ENCODE data around the gene ZNF771. TPM values are rescaled to one million over a fixed set of nuclear protein-coding genes. Genes with fewer than 3 reads are reported as not detected.
"Not testable (repeated sequence)": the region's sequence is repeated elsewhere in the genome, so short reads cannot be mapped to it uniquely, and the experiment has no call there.

Gene ZNF771
- total RNA-seq, 6 donors from 2014 or later: 5.2 to 12.3 (median 7.2) TPM

DNA sequence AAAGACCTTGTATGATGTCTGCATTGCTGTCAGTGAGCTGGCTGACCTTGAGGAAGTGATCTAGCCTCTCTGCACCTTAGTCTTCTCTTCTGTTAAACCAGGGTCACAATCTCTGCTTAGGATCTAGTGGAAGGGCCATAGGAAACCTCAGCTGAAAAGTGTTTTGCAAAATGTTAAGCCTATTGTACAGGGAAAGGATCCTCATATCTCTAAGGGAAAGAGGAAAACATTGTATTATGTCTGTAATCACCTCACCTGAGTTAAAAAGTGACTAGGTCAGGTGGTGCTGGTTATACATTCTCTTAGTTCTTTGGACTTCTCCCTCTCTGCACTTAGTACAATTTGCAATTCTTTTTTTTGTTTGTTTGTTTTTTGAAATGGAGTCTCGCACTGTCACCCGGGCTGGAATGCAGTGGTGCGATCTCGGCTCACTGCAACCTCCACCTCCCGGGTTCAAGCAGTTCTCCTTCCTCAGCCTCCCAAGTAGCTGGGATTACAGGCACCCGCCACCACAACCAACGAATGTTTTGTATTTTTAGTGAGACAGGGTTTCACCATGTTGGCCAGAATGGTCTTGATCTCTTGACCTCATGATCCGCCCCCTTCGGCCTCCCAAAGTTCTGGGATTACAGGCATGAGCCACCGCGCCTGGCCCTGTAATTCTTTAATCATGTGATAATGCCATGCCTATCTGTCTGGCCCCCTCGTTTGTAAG, 40.3 kb downstream of the ZNF771 start:
- DNase-seq: no peak
- Histone ChIP-seq H3K36me3 (peaks cover 0 to 9% (median 0%) of the 10 kb centered on the region in 4 donors), H3K27me3 (no peaks in the 10 kb centered on the region), H3K4me1 (peaks cover 15 to 28% (median 23%) of the 10 kb centered on the region in 4 donors), H3K27ac (no peak overlapping the region), H3K4me3 (no peak overlapping the region), H3K9me3 (no peaks in the 10 kb centered on the region)
- 80 to 85% methylated on average over 12 of the region's 12 CpGs for WGBS, 2 donors
- ATAC-seq (ENCODE audit: low FRiP score in 2 of 2): no peak
- TF ChIP-seq POLR2AphosphoS5 (IDR thresholded peaks at IDR 0.05) (no peak), EP300 (IDR thresholded peaks at IDR 0.05) (no peak), CTCF (IDR thresholded peaks at IDR 0.05) (no peak)

DNA sequence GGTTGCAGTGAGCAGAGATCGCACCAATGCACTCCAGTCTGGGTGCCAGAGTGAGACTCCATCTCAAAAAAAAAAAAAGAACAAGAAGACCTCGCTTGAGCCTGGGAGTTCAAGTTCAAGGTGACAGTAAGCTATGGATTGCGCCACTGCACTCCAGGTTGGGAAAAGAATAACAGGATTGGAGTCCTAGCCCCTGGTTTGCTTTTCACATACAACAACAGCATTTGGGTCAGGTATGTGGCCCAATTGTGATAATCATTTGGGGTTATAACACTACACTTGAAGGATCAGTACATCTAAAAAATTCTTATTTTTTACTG, 41.7 kb downstream of the ZNF771 start:
- H3K9me3 ChIP-seq: no peaks in the 10 kb centered on the region
- H3K36me3 ChIP-seq: no peaks in the 10 kb centered on the region
- no peaks in the 10 kb centered on the region for H3K27me3 ChIP-seq
- H3K27ac ChIP-seq: no peak overlapping the region
- peaks cover 9 to 20% (median 16%) of the 10 kb centered on the region in 4 donors for H3K4me1 ChIP-seq
- DNase-seq (no peak), ATAC-seq (ENCODE audit: low FRiP score in 2 of 2) (no peak)
- H3K4me3 ChIP-seq: no peak overlapping the region
- TF ChIP-seq CTCF (IDR thresholded peaks at IDR 0.05): no peak
- TF ChIP-seq EP300 (IDR thresholded peaks at IDR 0.05): no peak
- TF ChIP-seq POLR2AphosphoS5 (IDR thresholded peaks at IDR 0.05): no peak
- TF ChIP-seq POLR2A (IDR thresholded peaks at IDR 0.05): no peak
- 86 to 95% methylated on average over 3 of the region's 3 CpGs for WGBS, 2 donors

DNA sequence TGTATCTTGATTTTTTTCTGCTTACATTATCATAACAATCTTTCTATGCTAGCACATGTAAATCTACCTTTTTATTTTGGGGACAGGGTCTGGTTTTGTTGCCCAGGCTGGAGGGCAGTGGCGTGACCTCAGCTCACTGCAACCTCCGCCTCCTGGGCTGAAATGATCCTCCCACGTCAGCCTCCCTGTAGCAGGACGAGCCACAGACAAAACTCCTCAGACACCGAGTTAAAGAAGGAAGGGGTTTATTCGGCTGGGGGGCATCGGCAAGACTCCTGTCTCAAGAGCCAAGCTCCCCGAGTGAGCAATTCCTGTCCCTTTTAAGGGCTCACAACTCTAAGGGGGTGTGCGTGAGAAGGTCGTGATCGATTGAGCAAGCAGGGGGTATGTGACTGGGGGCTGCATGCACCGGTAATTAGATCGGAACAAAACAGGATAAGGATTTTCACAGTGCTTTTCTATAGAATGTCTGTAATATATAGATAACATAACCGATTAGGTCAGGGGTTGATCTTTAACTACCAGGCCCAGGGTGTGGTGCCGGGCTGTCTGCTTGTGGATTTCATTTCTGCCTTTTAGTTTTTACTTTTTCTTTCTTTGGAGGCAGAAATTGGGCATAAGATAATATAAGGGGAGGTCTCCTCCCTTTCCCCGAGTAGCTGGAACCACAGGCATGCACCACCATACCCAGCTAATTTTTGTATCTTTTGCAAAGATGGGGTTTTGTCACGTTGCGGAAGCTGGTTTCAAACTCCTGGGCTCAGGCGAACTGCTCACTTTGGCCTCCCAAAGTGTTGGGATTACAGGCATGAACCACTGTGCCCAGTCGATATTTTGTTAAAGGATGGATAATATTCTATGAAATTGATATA, 45.5 kb downstream of the ZNF771 start:
- H3K4me1 ChIP-seq; ATAC-seq (ENCODE audit: low FRiP score in 2 of 2); DNase-seq; H3K4me3 ChIP-seq; H3K36me3 ChIP-seq; H3K9me3 ChIP-seq; H3K27me3 ChIP-seq; H3K27ac ChIP-seq: not testable (repeated sequence)
- WGBS, 2 donors: 69 to 77% methylated on average over 20 of the region's 20 CpGs

DNA sequence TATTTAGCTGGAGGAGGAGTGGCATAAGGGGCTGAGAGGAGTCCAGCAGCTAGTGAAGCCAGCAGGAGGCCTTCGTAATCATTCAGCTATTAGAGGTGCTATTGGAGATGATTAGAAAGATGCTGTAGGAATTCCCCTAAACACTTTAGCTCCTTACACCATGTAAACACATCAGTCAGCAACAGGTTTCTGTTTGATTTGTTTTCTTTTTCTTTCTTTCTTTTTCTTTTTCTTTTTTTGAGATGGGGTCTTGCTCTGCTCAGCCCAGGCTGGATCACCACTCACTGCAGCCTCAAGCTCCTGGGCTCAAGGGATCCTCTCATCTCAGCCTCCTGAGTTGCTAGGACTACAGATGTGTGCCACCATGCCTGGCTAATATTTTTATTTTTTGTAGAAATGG, 48.9 kb downstream of the ZNF771 start:
- Histone ChIP-seq H3K27ac (no peak overlapping the region), H3K36me3 (no peaks in the 10 kb centered on the region), H3K27me3 (no peaks in the 10 kb centered on the region), H3K9me3 (no peaks in the 10 kb centered on the region), H3K4me3 (no peak overlapping the region), H3K4me1 (peaks cover 0 to 11% (median 5%) of the 10 kb centered on the region in 4 donors)
- ATAC-seq (ENCODE audit: low FRiP score in 2 of 2) (no peak), DNase-seq (no peak)
- TF ChIP-seq POLR2AphosphoS5 (IDR thresholded peaks at IDR 0.05) (no peak), CTCF (IDR thresholded peaks at IDR 0.05) (no peak), POLR2A (IDR thresholded peaks at IDR 0.05) (no peak), EP300 (IDR thresholded peaks at IDR 0.05) (no peak)
- WGBS, 2 donors: 71 to 89% methylated on average over 1 of the region's 1 CpG

DNA sequence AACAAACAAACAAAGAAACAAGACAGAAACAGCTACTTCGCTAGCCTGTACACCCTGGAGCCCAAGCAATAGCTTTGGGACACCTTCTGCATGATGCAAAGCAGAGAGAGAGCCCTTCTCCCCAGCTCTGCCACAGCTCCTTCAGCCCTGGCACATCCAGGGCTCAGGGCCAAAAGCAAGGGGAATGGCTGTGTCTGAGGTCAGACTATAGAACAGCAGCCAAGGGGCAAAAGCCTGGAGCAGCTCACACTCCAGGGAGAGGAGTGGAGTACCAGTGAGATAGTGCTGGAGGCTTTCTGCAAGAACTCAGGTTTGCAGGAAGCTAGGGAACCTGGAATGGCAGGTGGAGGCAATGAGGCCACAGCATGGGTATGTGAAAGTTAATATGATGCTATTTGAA, 49.9 kb downstream of the ZNF771 start:
- DNase-seq: no peak
- ATAC-seq (ENCODE audit: low FRiP score in 2 of 2): no peak
- Histone ChIP-seq H3K36me3 (no peaks in the 10 kb centered on the region), H3K4me3 (no peak overlapping the region), H3K9me3 (no peaks in the 10 kb centered on the region), H3K4me1 (peaks cover 0 to 11% (median 5%) of the 10 kb centered on the region in 4 donors), H3K27me3 (no peaks in the 10 kb centered on the region), H3K27ac (no peak overlapping the region)
- TF ChIP-seq EP300 (IDR thresholded peaks at IDR 0.05) (no peak), POLR2AphosphoS5 (IDR thresholded peaks at IDR 0.05) (no peak), POLR2A (IDR thresholded peaks at IDR 0.05) (no peak), CTCF (IDR thresholded peaks at IDR 0.05) (no peak)
- WGBS, 2 donors: 86 to 88% methylated on average over 1 of the region's 1 CpG
